PC-9 (cell line): ENCODE measurements around the gene PRR14. TPM values are rescaled to one million over a fixed set of nuclear protein-coding genes. Genes with fewer than 3 reads are reported as not detected.

Source experiments
- BruUV-seq: library from RNA; stranded (reverse); fragments of 400-500 nt; replicated peaks from 2 replicates; lab custom pipeline; 2021; lab: Mats Ljungman, UMichigan
- CTCF ChIA-PET: fragments of 300-600 bp; sonication (Branson Sonifier 250); formaldehyde crosslinking; loops from one replicate; lab custom pipeline; 2022; ENCODE audit warnings: antibody characterized with exemption; lab: Charles Lee
- POLR2A ChIA-PET: fragments of 300-600 bp; sonication (Branson Sonifier 250); formaldehyde crosslinking; loops from one replicate; lab custom pipeline; 2022; ENCODE audit warnings: antibody characterized with exemption; ENCODE audit not compliant: unreplicated experiment; lab: Charles Lee
- DNase-seq, 2 experiments: peaks; one replicate each; pipeline versions ENCODE4 v3.0.0 to v3.0.0-alpha.2; 2015 to 2022; ENCODE audit warnings: mixed read lengths in 1 of 2
- H2AFZ ChIP-seq: fragments of 200-600 bp; sonication (generic); 2 replicates; pipeline ENCODE4 v1.8.1; 2017; ENCODE audit warnings: antibody characterized with exemption
- H3F3A ChIP-seq: fragments of 200-600 bp; sonication (generic); 2 replicates; pipeline ENCODE4 v1.8.1; 2017; ENCODE audit warnings: antibody characterized with exemption, mild to moderate bottlenecking, low read depth; ENCODE audit not compliant: insufficient read depth
- H3K27ac ChIP-seq: fragments of 200-600 bp; sonication (generic); 2 replicates; pipeline ENCODE4 v1.6.1; 2016; ENCODE audit warnings: mixed run types
- H3K27me3 ChIP-seq: fragments of 200-600 bp; sonication (generic); 2 replicates; pipeline ENCODE4 v1.6.1; 2016; ENCODE audit warnings: low read depth, mixed run types; ENCODE audit not compliant: insufficient read depth
- H3K36me3 ChIP-seq: fragments of 200-600 bp; sonication (generic); 2 replicates; pipeline ENCODE4 v1.6.1; 2016; ENCODE audit warnings: low read depth, mixed run types
- H3K4me1 ChIP-seq: fragments of 200-600 bp; sonication (generic); replicated peaks from 2 replicates; pipeline ENCODE4 v1.6.1; 2016; ENCODE audit warnings: mixed run types; ENCODE audit not compliant: insufficient read depth
- H3K4me2 ChIP-seq: fragments of 200-600 bp; sonication (generic); 2 replicates; pipeline ENCODE4 v1.6.1; 2017; ENCODE audit warnings: mixed run types
- H3K4me3 ChIP-seq: fragments of 200-600 bp; sonication (generic); 2 replicates; pipeline ENCODE4 v1.6.1; 2016; ENCODE audit warnings: mixed run types
- H3K79me2 ChIP-seq: fragments of 200-600 bp; sonication (generic); 2 replicates; pipeline ENCODE4 v1.6.1; 2017; ENCODE audit warnings: low read depth, mixed run types
- H3K9me2 ChIP-seq: fragments of 200-600 bp; sonication (generic); 2 replicates; pipeline ENCODE4 v1.8.1; 2017; ENCODE audit warnings: mild to moderate bottlenecking; ENCODE audit not compliant: insufficient read depth
- H3K9me3 ChIP-seq: fragments of 200-600 bp; sonication (generic); 2 replicates; pipeline ENCODE4 v1.8.1; 2016; ENCODE audit warnings: low read depth; ENCODE audit not compliant: insufficient read depth
- H4K20me1 ChIP-seq: fragments of 200-600 bp; sonication (generic); 2 replicates; pipeline ENCODE4 v1.8.1; 2017; ENCODE audit not compliant: insufficient read depth
- CTCF ChIP-seq: fragments of 200-600 bp; sonication (generic); conservative IDR thresholded peaks from 2 replicates; pipeline ENCODE4 v1.6.1; 2017; ENCODE audit warnings: mixed run types, antibody characterized with exemption, mild to moderate bottlenecking, moderate library complexity
- EZH2 ChIP-seq: fragments of 200-600 bp; sonication (generic); IDR thresholded peaks from 2 replicates; pipeline ENCODE4 v1.8.0; 2017; ENCODE audit warnings: antibody characterized with exemption, low read depth
- intact Hi-C: fragments of 100-400 bp; cut with micrococcal nuclease; formaldehyde crosslinking; loops from one replicate; pipeline ENCODE4 v1.10.0; 2022; ENCODE audit not compliant: unreplicated experiment
- total RNA-seq: library from RNA; stranded (reverse); gene quantifications from 2 replicates; pipeline ENCODE4 v1.2.3, GENCODE V29; 2021

The PRR14 gene
- total RNA-seq, 1 experiment from 2014 or later, result 67.3 TPM

DNA sequence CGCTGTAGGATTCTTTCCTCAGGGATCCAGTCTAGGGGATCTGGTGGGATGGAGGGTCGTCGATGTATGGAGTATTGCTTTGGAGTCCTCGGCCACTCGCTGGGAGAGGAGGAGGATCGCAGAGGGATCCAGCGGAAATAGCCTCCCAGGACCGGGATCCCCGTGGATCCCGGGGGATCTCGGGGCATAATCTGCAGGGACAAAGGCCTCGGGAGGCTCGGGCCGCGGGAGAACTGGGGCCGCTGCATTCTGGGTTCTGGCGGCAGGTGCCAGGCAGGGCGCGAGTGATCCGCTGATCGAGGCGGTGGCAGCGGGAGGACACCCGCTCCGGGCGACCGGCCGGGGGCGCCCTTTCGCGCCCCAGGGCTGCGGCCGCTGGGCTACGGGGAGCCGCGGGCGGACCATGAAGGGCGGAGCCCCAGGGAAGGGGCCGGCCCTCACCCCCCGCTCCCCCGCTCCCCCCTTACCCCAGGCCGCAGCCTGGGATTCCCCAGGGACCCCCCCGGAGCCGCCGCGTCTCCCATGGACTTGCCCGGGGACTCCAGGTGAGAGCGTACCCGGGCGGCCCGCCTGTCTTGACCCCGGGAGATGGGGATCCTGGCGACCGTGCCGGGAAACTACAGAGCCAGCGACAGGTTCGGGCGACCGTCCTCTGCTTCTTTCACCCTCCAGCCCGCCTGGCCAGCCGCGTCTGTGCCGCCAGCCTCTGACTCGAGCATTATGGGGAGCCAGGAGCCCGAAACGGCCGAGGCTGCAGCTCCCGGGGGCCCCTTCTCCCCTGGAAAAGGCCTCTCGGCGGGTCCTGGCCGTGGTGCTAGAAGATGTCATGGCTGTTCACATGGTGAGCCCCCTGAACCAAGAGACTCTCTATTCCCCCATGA lies 604 bp downstream of the PRR14 start:
- CTCF ChIA-PET, result interaction anchor here (0.7 to 1.2 kb wide), 3 partner anchors 17 to 222 kb away, joined by 3 to 6 read pairs (median 5); partner anchors contain the start of gene DCTPP1

GRCh38 chr16:30652005-30652296 lies 1.2 kb downstream of the PRR14 start:
- H3K36me3 ChIP-seq, result no peaks in the 10 kb centered on the region
- peaks cover 10% of the 10 kb centered on the region for H3K4me1 ChIP-seq
- H3K79me2 ChIP-seq, result peaks cover 12% of the 10 kb centered on the region
- peaks cover 18% of the 10 kb centered on the region for H3F3A ChIP-seq
- peak overlapping the region; percentile 86 for H3K4me2 ChIP-seq
- H3K27me3 ChIP-seq, result no peaks in the 10 kb centered on the region
- no peak for DNase-seq
- intact Hi-C loops, result loop anchor here (5.0 to 10.0 kb wide), 3 partner anchors 245 to 803 kb away; partner anchors contain the start of genes ARMC5, CTF1, TBX6 and YPEL3
- peak overlapping the region; percentile 72 for H3K4me3 ChIP-seq
- ChIA-PET POLR2A (no interaction called here), CTCF (interaction anchor here (0.7 kb wide), 1 partner anchor 125 kb away, joined by 3 read pairs; no protein-coding TSS in a partner anchor)
- no peaks in the 10 kb centered on the region for H3K9me2 ChIP-seq
- no peak overlapping the region for H3K27ac ChIP-seq
- H4K20me1 ChIP-seq, result no peaks in the 10 kb centered on the region
- no peaks in the 10 kb centered on the region for H3K9me3 ChIP-seq
- BruUV-seq, result no TSS peak
- no peak for TF ChIP-seq CTCF
- TF ChIP-seq EZH2, result no peak
- H2AFZ ChIP-seq, result peak overlapping the region; percentile 97

More for the DNA sequence above, 604 bp downstream of the PRR14 start:
- Histone ChIP-seq H3F3A (peaks cover 12% of the 10 kb centered on the region; the same call in 1 of the 2 replicates), H3K36me3 (no peaks in the 10 kb centered on the region), H3K4me1 (peaks cover 6% of the 10 kb centered on the region; the same call in 1 of the 2 replicates), H3K79me2 (peaks cover 12% of the 10 kb centered on the region), H3K9me2 (no peaks in the 10 kb centered on the region), H3K4me3 (peak overlapping the region; percentile 72), H2AFZ (peak overlapping the region; percentile 97), H3K27ac (peak overlapping the region; percentile 56), H3K9me3 (no peaks in the 10 kb centered on the region), H3K27me3 (no peaks in the 10 kb centered on the region), H4K20me1 (no peaks in the 10 kb centered on the region), H3K4me2 (peak overlapping the region; percentile 86)
- POLR2A ChIA-PET, result interaction anchor here (0.6 to 0.8 kb wide), 2 partner anchors 466 to 678 kb away, joined by 3 to 5 read pairs; partner anchors contain the start of gene TAOK2
- DNase-seq, result peak; percentile 45 to 82
- TF ChIP-seq EZH2 (no peak), CTCF (peak; percentile 72)
- intact Hi-C loops, result loop anchor here (5.0 to 10.0 kb wide), 3 partner anchors 246 to 803 kb away; partner anchors contain the start of genes ARMC5, CTF1, TBX6 and YPEL3
- BruUV-seq, result no TSS peak

DNA sequence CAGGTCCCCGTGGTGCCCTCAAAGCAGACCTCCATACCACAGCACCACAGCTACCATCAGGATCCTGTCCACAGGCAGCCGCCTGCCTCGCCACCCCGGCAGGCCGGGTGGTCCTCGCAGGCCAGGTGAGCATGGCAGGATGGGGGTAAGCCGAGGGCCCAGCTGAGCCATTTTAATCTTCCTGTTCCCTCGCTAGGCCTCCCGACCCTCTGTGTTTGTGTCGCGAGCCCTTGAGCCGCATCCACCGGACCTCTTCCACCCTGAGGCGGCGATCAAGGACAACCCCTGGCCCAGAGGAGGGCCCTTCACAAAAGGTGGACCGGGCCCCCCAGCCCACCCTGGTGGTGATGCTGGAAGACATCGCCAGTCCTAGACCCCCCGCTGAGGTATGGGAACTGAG lies 2.0 kb downstream of the PRR14 start:
- DNase-seq, result no peak
- Histone ChIP-seq H3K27me3 (no peaks in the 10 kb centered on the region), H3K4me1 (peaks cover 17% of the 10 kb centered on the region), H3F3A (peaks cover 26% of the 10 kb centered on the region), H3K4me3 (no peak overlapping the region), H3K9me3 (no peaks in the 10 kb centered on the region), H4K20me1 (no peaks in the 10 kb centered on the region), H3K36me3 (no peaks in the 10 kb centered on the region), H3K9me2 (no peaks in the 10 kb centered on the region), H3K79me2 (peaks cover 12% of the 10 kb centered on the region), H2AFZ (no peak overlapping the region), H3K4me2 (peak overlapping the region; percentile 86; the same call in 1 of the 2 replicates), H3K27ac (no peak overlapping the region)
- TF ChIP-seq CTCF (no peak), EZH2 (no peak)
- intact Hi-C loops, result loop anchor here (5.0 to 10.0 kb wide), 3 partner anchors 245 to 802 kb away; partner anchors contain the start of genes ARMC5, CTF1, TBX6 and YPEL3
- ChIA-PET POLR2A (no interaction called here), CTCF (no interaction called here)
- BruUV-seq, result no TSS peak
